T-cell (primary cell): Measurements from ENCODE around the gene RFX3. TPM values are rescaled to one million over a fixed set of nuclear protein-coding genes. Genes with fewer than 3 reads are reported as not detected.

Experiments
- ATAC-seq, 4 experiments: fragments of 200-7000 bp in 3 of 4; fragments of 150-1000 bp in 1 of 4; cut with Tn5 transposase; replicated peaks in 1 of 4; 1 replicate in 3 of 4; 2 replicates in 1 of 4; pipeline ENCODE4 v1.10.0; 2021; ENCODE audit warnings: moderate library complexity in 3 of 4, mild to moderate bottlenecking in 2 of 4, moderate number of reproducible peaks in 1 of 4
- CTCF ChIA-PET, 2 donors: fragments of 300-600 bp; sonication (Branson Sonifier 250); formaldehyde crosslinking; loops; one replicate each; lab custom pipeline; 2022; ENCODE audit warnings: antibody characterized with exemption in 2 of 2; lab: Charles Lee
- POLR2A ChIA-PET, 2 donors: fragments of 300-600 bp; sonication (Branson Sonifier 250); formaldehyde crosslinking; loops; one replicate each; lab custom pipeline; 2022; ENCODE audit warnings: antibody characterized with exemption in 2 of 2; lab: Charles Lee
- DNase-seq, 35 experiments: peaks; one replicate each; pipeline versions ENCODE4 v3.0.0 to v3.0.0-alpha.2; 2013 to 2023
- H3K27ac ChIP-seq: one replicate; pipeline ENCODE4 v1.5.1; 2013; ENCODE audit warnings: low read length
- H3K27me3 ChIP-seq, 2 experiments: replicated peaks in 1 of 2; 1 replicate in 1 of 2; 2 replicates in 1 of 2; pipeline versions ENCODE4 v1.6.1 to v1.7.0; 2013; ENCODE audit warnings: low read length in 1 of 2, mixed read lengths in 1 of 2; ENCODE audit not compliant: control insufficient read depth in 2 of 2, insufficient read depth in 2 of 2; ENCODE audit errors: extremely low read depth in 1 of 2
- H3K36me3 ChIP-seq, 2 donors: 1 replicate in 1 of 2; 2 replicates in 1 of 2; pipeline versions ENCODE4 v1.6.1 to v1.7.0; 2013; ENCODE audit warnings: low read length in 1 of 2; ENCODE audit not compliant: control insufficient read depth in 2 of 2, insufficient read depth in 1 of 2; ENCODE audit errors: extremely low read depth in 1 of 2
- H3K4me1 ChIP-seq, 2 experiments: 1 replicate in 1 of 2; 2 replicates in 1 of 2; pipeline versions ENCODE4 v1.6.1 to v1.7.0; 2013; ENCODE audit warnings: low read length in 2 of 2, mixed read lengths in 1 of 2; ENCODE audit not compliant: insufficient read depth in 2 of 2, control insufficient read depth in 1 of 2; ENCODE audit errors: extremely low read depth in 1 of 2
- H3K4me3 ChIP-seq, 2 donors: 1 replicate in 1 of 2; 2 replicates in 1 of 2; pipeline versions ENCODE4 v1.5.1 to v1.7.0; 2013; ENCODE audit warnings: mild to moderate bottlenecking in 2 of 2, low read length in 1 of 2, moderate library complexity in 1 of 2; ENCODE audit not compliant: control insufficient read depth in 1 of 2; ENCODE audit errors: extremely low read depth in 1 of 2
- H3K9me3 ChIP-seq: 2 replicates; pipeline ENCODE4 v1.7.0; 2013
- H3K27ac Mint-ChIP-seq, 2 donors: one replicate each; pipeline ENCODE4 v1.8.0; 2020 to 2021; ENCODE audit warnings: mild to moderate bottlenecking in 2 of 2, mixed read lengths in 2 of 2
- H3K27me3 Mint-ChIP-seq, 2 donors: one replicate each; pipeline ENCODE4 v1.8.0; 2021 to 2022; ENCODE audit warnings: mixed read lengths in 2 of 2
- H3K36me3 Mint-ChIP-seq: one replicate; pipeline ENCODE4 v1.8.0; 2021; ENCODE audit warnings: mixed read lengths
- H3K4me1 Mint-ChIP-seq, 3 donors: one replicate each; pipeline ENCODE4 v1.8.0; 2020 to 2022; ENCODE audit warnings: mixed read lengths in 3 of 3, mild to moderate bottlenecking in 1 of 3
- H3K4me3 Mint-ChIP-seq, 3 donors: one replicate each; pipeline ENCODE4 v1.8.0; 2020 to 2022; ENCODE audit warnings: mild to moderate bottlenecking in 3 of 3, mixed read lengths in 3 of 3, moderate library complexity in 3 of 3
- H3K9me3 Mint-ChIP-seq, 3 donors: one replicate each; pipeline ENCODE4 v1.8.0; 2020 to 2022; ENCODE audit warnings: mixed read lengths in 3 of 3
- WGBS: methylation state at CpG from one replicate; pipeline ENCODE4 v1.1.5; 2013; ENCODE audit warnings: missing lambda C conversion rate; ENCODE audit not compliant: insufficient coverage; 5-methylcytosine and 5-hydroxymethylcytosine counted together
- total RNA-seq, 35 experiments: library from RNA in 6 of 35; stranded (reverse) in 6 of 35; fragments of 120-200 nt in 1 of 35; gene quantifications; one replicate each; pipeline versions ENCODE4 v1.2.1 to v1.2.4 and lab custom pipeline; 2013 to 2026

Gene RFX3
- total RNA-seq, 5 donors from 2014 or later (not counting 1 experiment from before 2014, with no cell fraction given) = 16.3 to 32.2 (median 20.5) TPM

- CTCF ChIA-PET = interaction anchor here in 1 of 2 donors (0.6 kb wide), 1 partner anchor 1562 kb away, joined by 3 read pairs; no protein-coding TSS in a partner anchor
Measured at GRCh38 chr9:3282365-3282764, 243.4 kb downstream of the RFX3 start.

GRCh38 chr9:3281399-3281798 is 244.4 kb downstream of the RFX3 start:
- ChIA-PET POLR2A (no interaction called here), CTCF (no interaction called here)
- no peaks in the 10 kb centered on the region for H3K4me1 ChIP-seq
- Mint-ChIP-seq H3K9me3 (no peaks in the 10 kb centered on the region), H3K4me1 (no peaks in the 10 kb centered on the region), H3K27ac (no peak overlapping the region), H3K27me3 (no peaks in the 10 kb centered on the region), H3K4me3 (no peak overlapping the region), H3K36me3 (peaks cover 68% of the 10 kb centered on the region)
- H3K27me3 ChIP-seq = no peaks in the 10 kb centered on the region
- H3K27ac ChIP-seq = no peak overlapping the region
- no peak for ATAC-seq
- H3K4me3 ChIP-seq = no peak overlapping the region
- peaks cover 0 to 3% of the 10 kb centered on the region in 2 donors for H3K36me3 ChIP-seq
- no peaks in the 10 kb centered on the region for H3K9me3 ChIP-seq
- no peak for DNase-seq

More at GRCh38 chr9:3282365-3282764, 243.4 kb downstream of the RFX3 start:
- H3K36me3 ChIP-seq = peaks cover 0 to 12% of the 10 kb centered on the region in 2 donors
- H3K4me3 ChIP-seq = no peak overlapping the region
- no peaks in the 10 kb centered on the region for H3K9me3 ChIP-seq
- H3K4me1 ChIP-seq = no peaks in the 10 kb centered on the region
- Mint-ChIP-seq H3K4me1 (no peaks in the 10 kb centered on the region), H3K4me3 (no peak overlapping the region), H3K27ac (no peak overlapping the region), H3K36me3 (peaks cover 67% of the 10 kb centered on the region), H3K9me3 (no peaks in the 10 kb centered on the region), H3K27me3 (no peaks in the 10 kb centered on the region)
- 100% methylated on average over 1 of the region's 3 CpGs for WGBS
- POLR2A ChIA-PET = no interaction called here
- H3K27ac ChIP-seq = no peak overlapping the region
- no peak for DNase-seq
- no peak for ATAC-seq
- H3K27me3 ChIP-seq = no peaks in the 10 kb centered on the region

GRCh38 chr9:3277200-3277599 is 248.6 kb downstream of the RFX3 start:
- Mint-ChIP-seq H3K9me3 (no peaks in the 10 kb centered on the region), H3K36me3 (peaks cover 65% of the 10 kb centered on the region), H3K27me3 (no peaks in the 10 kb centered on the region), H3K27ac (no peak overlapping the region), H3K4me3 (no peak overlapping the region), H3K4me1 (no peaks in the 10 kb centered on the region)
- H3K27me3 ChIP-seq = no peaks in the 10 kb centered on the region
- peaks cover 0 to 9% of the 10 kb centered on the region in 2 donors for H3K36me3 ChIP-seq
- POLR2A ChIA-PET = interaction anchor here in 1 of 2 donors (0.6 to 0.9 kb wide), 2 partner anchors 33 to 104 kb away, joined by 3 to 4 read pairs; no protein-coding TSS in a partner anchor
- WGBS = no CpG with 5 or more reads among the region's 2 CpGs
- CTCF ChIA-PET = no interaction called here
- H3K4me1 ChIP-seq = no peaks in the 10 kb centered on the region
- no peak overlapping the region for H3K27ac ChIP-seq
- DNase-seq (no peak), ATAC-seq (no peak)
- H3K4me3 ChIP-seq = no peak overlapping the region
- H3K9me3 ChIP-seq = no peaks in the 10 kb centered on the region

GRCh38 chr9:3271581-3271980 is 254.2 kb downstream of the RFX3 start:
- no peak overlapping the region for H3K27ac Mint-ChIP-seq
- ATAC-seq = no peak
- H3K4me1 Mint-ChIP-seq = no peaks in the 10 kb centered on the region
- peaks cover 68% of the 10 kb centered on the region for H3K36me3 Mint-ChIP-seq
- WGBS = 86% methylated on average over 1 of the region's 2 CpGs
- ChIA-PET CTCF (no interaction called here), POLR2A (interaction anchor here in 1 of 2 donors (0.6 kb wide), 1 partner anchor 152 kb away, joined by 3 read pairs; no protein-coding TSS in a partner anchor)
- H3K9me3 ChIP-seq = no peaks in the 10 kb centered on the region
- no peak overlapping the region for H3K4me3 ChIP-seq
- H3K9me3 Mint-ChIP-seq = no peaks in the 10 kb centered on the region
- H3K27ac ChIP-seq = no peak overlapping the region
- H3K4me1 ChIP-seq = no peaks in the 10 kb centered on the region
- H3K27me3 Mint-ChIP-seq = no peaks in the 10 kb centered on the region
- H3K4me3 Mint-ChIP-seq = no peak overlapping the region
- H3K36me3 ChIP-seq = peaks cover 0 to 34% of the 10 kb centered on the region in 2 donors
- no peaks in the 10 kb centered on the region for H3K27me3 ChIP-seq
- DNase-seq = no peak

- CTCF ChIA-PET = no interaction called here
- H3K27ac ChIP-seq = no peak overlapping the region
- H3K36me3 ChIP-seq = peaks cover 0 to 34% of the 10 kb centered on the region in 2 donors
- DNase-seq (no peak), ATAC-seq (no peak)
- H3K9me3 Mint-ChIP-seq = no peaks in the 10 kb centered on the region
- no peak overlapping the region for H3K4me3 ChIP-seq
- H3K27ac Mint-ChIP-seq = no peak overlapping the region
- H3K9me3 ChIP-seq = no peaks in the 10 kb centered on the region
- peaks cover 64% of the 10 kb centered on the region for H3K36me3 Mint-ChIP-seq
- WGBS = no CpG with 5 or more reads among the region's 1 CpG
- H3K27me3 Mint-ChIP-seq = no peaks in the 10 kb centered on the region
- H3K4me1 ChIP-seq = no peaks in the 10 kb centered on the region
- no peak overlapping the region for H3K4me3 Mint-ChIP-seq
- no peaks in the 10 kb centered on the region for H3K27me3 ChIP-seq
- POLR2A ChIA-PET = no interaction called here
- H3K4me1 Mint-ChIP-seq = no peaks in the 10 kb centered on the region
Measured at GRCh38 chr9:3271157-3271556, 254.6 kb downstream of the RFX3 start.

GRCh38 chr9:3268223-3268622 is 257.6 kb downstream of the RFX3 start:
- ChIA-PET POLR2A (no interaction called here), CTCF (no interaction called here)
- H3K9me3 ChIP-seq = no peaks in the 10 kb centered on the region
- Mint-ChIP-seq H3K36me3 (peaks cover 72% of the 10 kb centered on the region), H3K4me3 (no peak overlapping the region), H3K4me1 (no peaks in the 10 kb centered on the region), H3K27me3 (no peaks in the 10 kb centered on the region), H3K9me3 (no peaks in the 10 kb centered on the region), H3K27ac (no peak overlapping the region)
- no peak overlapping the region for H3K27ac ChIP-seq
- DNase-seq = no peak
- no peak overlapping the region for H3K4me3 ChIP-seq
- no peaks in the 10 kb centered on the region for H3K27me3 ChIP-seq
- ATAC-seq = no peak
- WGBS = no CpG with 5 or more reads among the region's 1 CpG
- peaks cover 0 to 37% of the 10 kb centered on the region in 2 donors for H3K36me3 ChIP-seq
- no peaks in the 10 kb centered on the region for H3K4me1 ChIP-seq

- peaks cover 58% of the 10 kb centered on the region for H3K36me3 Mint-ChIP-seq
- Histone ChIP-seq H3K9me3 (no peaks in the 10 kb centered on the region), H3K27me3 (no peaks in the 10 kb centered on the region), H3K4me3 (no peak overlapping the region), H3K36me3 (peaks cover 0 to 31% of the 10 kb centered on the region in 2 donors), H3K4me1 (no peaks in the 10 kb centered on the region), H3K27ac (no peak overlapping the region)
- ATAC-seq = no peak
- DNase-seq = no peak
- no peaks in the 10 kb centered on the region for H3K27me3 Mint-ChIP-seq
- POLR2A ChIA-PET = no interaction called here
- WGBS = no CpG with 5 or more reads among the region's 3 CpGs
- CTCF ChIA-PET = no interaction called here
- no peaks in the 10 kb centered on the region for H3K9me3 Mint-ChIP-seq
- no peak overlapping the region for H3K27ac Mint-ChIP-seq
- H3K4me1 Mint-ChIP-seq = no peaks in the 10 kb centered on the region
- H3K4me3 Mint-ChIP-seq = no peak overlapping the region
Measured at GRCh38 chr9:3263698-3264097, 262.1 kb downstream of the RFX3 start.
